ENCODE measurements around the gene PSMB10. TPM values are rescaled to one million over a fixed set of nuclear protein-coding genes. Genes with fewer than 3 reads are reported as not detected.

PSMB10 gene
- total and polyA plus RNA-seq, 2 of the 8 experiments (the other 6 are each of a cell fraction or from before 2014, with no cell fraction given): 32.1 to 61.9 TPM

DNA sequence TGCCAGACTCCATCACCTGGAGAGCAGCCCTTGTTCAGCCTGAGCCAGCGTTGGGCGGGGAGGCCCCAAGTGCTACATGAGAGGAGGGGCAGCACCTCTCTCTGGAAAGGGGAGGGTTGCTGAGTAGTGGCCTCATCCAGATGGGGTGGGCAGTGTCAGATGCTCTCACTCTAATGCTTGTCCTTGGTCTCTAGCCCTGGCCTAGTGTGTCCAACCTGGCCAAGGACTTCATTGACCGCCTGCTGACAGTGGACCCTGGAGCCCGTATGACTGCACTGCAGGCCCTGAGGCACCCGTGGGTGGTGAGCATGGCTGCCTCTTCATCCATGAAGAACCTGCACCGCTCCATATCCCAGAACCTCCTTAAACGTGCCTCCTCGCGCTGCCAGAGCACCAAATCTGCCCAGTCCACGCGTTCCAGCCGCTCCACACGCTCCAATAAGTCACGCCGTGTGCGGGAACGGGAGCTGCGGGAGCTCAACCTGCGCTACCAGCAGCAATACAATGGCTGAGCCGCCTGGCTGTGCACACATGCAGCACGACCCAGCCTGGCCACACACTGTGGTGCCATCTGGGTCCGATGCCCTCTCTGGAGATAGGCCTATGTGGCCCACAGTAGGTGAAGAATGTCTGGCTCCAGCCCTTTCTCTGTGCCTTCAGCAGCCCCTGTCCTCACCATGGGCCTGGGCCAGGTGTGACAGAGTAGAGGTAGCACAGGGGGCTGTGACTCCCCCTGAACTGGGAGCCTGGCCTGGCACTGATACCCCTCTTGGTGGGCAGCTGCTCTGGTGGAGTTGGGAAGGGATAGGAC, 9.3 kb downstream of the PSMB10 start (continued):
- TF ChIP-seq BCL11A (IDR thresholded peaks at IDR 0.05; ENCODE audit: low read depth in 2 of 2, low read length in 2 of 2) (no peak), FOSL1 (IDR thresholded peaks at IDR 0.05; ENCODE audit: insufficient read depth, low read depth, low read length) (no peak), NANOG (IDR thresholded peaks at IDR 0.05; ENCODE audit: insufficient read depth, low read depth, low read length, poor library complexity, severe bottlenecking) (no peak), CHD2 (IDR thresholded peaks at IDR 0.05; ENCODE audit: low read length) (no peak), HDAC2 (IDR thresholded peaks at IDR 0.05; ENCODE audit: borderline replicate concordance in 1 of 2, low read depth in 2 of 2, low read length in 2 of 2) (no peak), TCF12 (IDR thresholded peaks at IDR 0.05; ENCODE audit: low read depth, low read length) (no peak)

Measured in H1 (cell line).